SK-N-SH treated with all-trans-retinoic acid at 6 μM for 48 hours (cell line): Measurements from ENCODE around the gene AGPAT1.

ENCODE experiments used
- ZNF8 ChIP-seq: fragments of 450-650 bp; formaldehyde crosslinking; IDR thresholded peaks from 2 replicates; pipeline ENCODE4 v1.5.0; 2020; ENCODE audit warnings: mild to moderate bottlenecking, moderate library complexity
- TF ChIP-seq, protein P1 (sequence below): fragments of 250-450 bp; sonication (Bioruptor Pico); IDR thresholded peaks from 2 replicates; pipeline ENCODE4 v1.8.0; 2020; ENCODE audit warnings: mild to moderate bottlenecking, moderate library complexity, borderline replicate concordance

GRCh38 chr6:32133786-32134185, 42.1 kb downstream of the AGPAT1 start:
- no peak for TF ChIP-seq ZNF8 (CRISPR knock-in tag)
- TF ChIP-seq, protein P1, sequence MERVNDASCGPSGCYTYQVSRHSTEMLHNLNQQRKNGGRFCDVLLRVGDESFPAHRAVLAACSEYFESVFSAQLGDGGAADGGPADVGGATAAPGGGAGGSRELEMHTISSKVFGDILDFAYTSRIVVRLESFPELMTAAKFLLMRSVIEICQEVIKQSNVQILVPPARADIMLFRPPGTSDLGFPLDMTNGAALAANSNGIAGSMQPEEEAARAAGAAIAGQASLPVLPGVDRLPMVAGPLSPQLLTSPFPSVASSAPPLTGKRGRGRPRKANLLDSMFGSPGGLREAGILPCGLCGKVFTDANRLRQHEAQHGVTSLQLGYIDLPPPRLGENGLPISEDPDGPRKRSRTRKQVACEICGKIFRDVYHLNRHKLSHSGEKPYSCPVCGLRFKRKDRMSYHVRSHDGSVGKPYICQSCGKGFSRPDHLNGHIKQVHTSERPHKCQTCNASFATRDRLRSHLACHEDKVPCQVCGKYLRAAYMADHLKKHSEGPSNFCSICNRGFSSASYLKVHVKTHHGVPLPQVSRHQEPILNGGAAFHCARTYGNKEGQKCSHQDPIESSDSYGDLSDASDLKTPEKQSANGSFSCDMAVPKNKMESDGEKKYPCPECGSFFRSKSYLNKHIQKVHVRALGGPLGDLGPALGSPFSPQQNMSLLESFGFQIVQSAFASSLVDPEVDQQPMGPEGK (CRISPR knock-in tag): no peak
